ENCODE measurements around the gene SPTSSA.

Gene SPTSSA

GRCh38 chr14:34383839-34384238, 78.2 kb downstream of the SPTSSA start:
- no peaks in the 10 kb centered on the region for H3K36me3 Mint-ChIP-seq (ENCODE audit: low read depth)
- H3K4me1 Mint-ChIP-seq (ENCODE audit: low read depth): no peaks in the 10 kb centered on the region
- no peaks in the 10 kb centered on the region for H3K27me3 Mint-ChIP-seq (ENCODE audit: low read depth)
- H3K9me3 Mint-ChIP-seq: no peaks in the 10 kb centered on the region
- no peak overlapping the region for H3K27ac Mint-ChIP-seq
- no peak overlapping the region for H3K4me3 Mint-ChIP-seq
- no peak for DNase-seq (ENCODE audit: low spot score)

All from T-helper 2 cell treated with Interferon-gamma antibody and Interleukin-4, amounts not matched to agents 5 μg/mL and 100 μg/mL, for 36 hours (primary cell).